SK-N-SH (cell line): ENCODE measurements around the gene PRELID3B. TPM values are rescaled to one million over a fixed set of nuclear protein-coding genes. Genes with fewer than 3 reads are reported as not detected.

ENCODE experiments used
- CTCF ChIA-PET: fragments of 300-600, 350-600 bp; formaldehyde crosslinking; extraction: SDS; loops from one replicate; lab custom pipeline; 2021; lab: Yijun Ruan, JAX
- POLR2A ChIA-PET: fragments of 350-600 bp; sonication (Branson Sonifier 250); formaldehyde crosslinking; extraction: SDS; loops from one replicate; lab custom pipeline; 2020; ENCODE audit warnings: antibody characterized with exemption, inconsistent platforms; lab: Yijun Ruan, JAX
- DNase-seq: peaks from one replicate; pipeline ENCODE4 v3.0.0; 2012
- H2AFZ ChIP-seq: fragments of 200-600 bp; sonication (generic); 2 replicates; pipeline ENCODE4 v1.8.1; 2016; ENCODE audit warnings: antibody characterized with exemption, mild to moderate bottlenecking, low read depth
- H3F3A ChIP-seq: fragments of 200-600 bp; sonication (generic); replicated peaks from 2 replicates; pipeline ENCODE3; 2016; ENCODE audit warnings: antibody characterized with exemption, mild to moderate bottlenecking; ENCODE audit not compliant: insufficient read depth
- H3K27ac ChIP-seq, 2 experiments: fragments of 200-500 bp in 1 of 2; fragments of 200-600 bp in 1 of 2; sonication (Bioruptor generic) in 1 of 2; sonication (generic), shearing (Covaris generic) in 1 of 2; 2 replicates each; pipeline versions ENCODE4 v1.5.1 to v1.6.1; 2014 to 2016; ENCODE audit warnings: low read depth in 2 of 2, inconsistent platforms in 1 of 2, low read length in 1 of 2, mild to moderate bottlenecking in 1 of 2, mixed read lengths in 1 of 2
- H3K27me3 ChIP-seq: fragments of 200-600 bp; sonication (generic), shearing (Covaris generic); 2 replicates; pipeline ENCODE4 v1.6.1; 2016; ENCODE audit warnings: mixed run types; ENCODE audit not compliant: insufficient read depth
- H3K36me3 ChIP-seq, 2 experiments: fragments of 200-500 bp in 1 of 2; fragments of 200-600 bp in 1 of 2; sonication (Bioruptor generic) in 1 of 2; sonication (generic) in 1 of 2; replicated peaks in 1 of 2; 2 replicates each; pipeline versions ENCODE3 to v1.5.1; 2014 to 2016; ENCODE audit warnings: low read length in 1 of 2, mild to moderate bottlenecking in 1 of 2; ENCODE audit not compliant: insufficient read depth in 2 of 2, control insufficient read depth in 1 of 2
- H3K4me1 ChIP-seq, 2 experiments: fragments of 200-500 bp in 1 of 2; fragments of 200-600 bp in 1 of 2; sonication (Bioruptor generic) in 1 of 2; sonication (generic), shearing (Covaris generic) in 1 of 2; 2 replicates each; pipeline versions ENCODE4 v1.5.1 to v1.6.1; 2014 to 2016; ENCODE audit warnings: low read depth in 1 of 2, low read length in 1 of 2, mixed run types in 1 of 2; ENCODE audit not compliant: insufficient read depth in 2 of 2, control insufficient read depth in 1 of 2
- H3K4me2 ChIP-seq: fragments of 200-600 bp; sonication (generic), shearing (Covaris generic); 2 replicates; pipeline ENCODE4 v1.6.1; 2017; ENCODE audit warnings: mixed run types
- H3K4me3 ChIP-seq, 2 experiments: fragments of 200-500 bp in 1 of 2; fragments of 200-600 bp in 1 of 2; sonication (Bioruptor generic) in 1 of 2; sonication (generic), shearing (Covaris generic) in 1 of 2; 2 replicates each; pipeline versions ENCODE4 v1.5.1 to v1.8.1; 2014 to 2016; ENCODE audit warnings: low read depth in 2 of 2, inconsistent platforms in 1 of 2, low read length in 1 of 2, mild to moderate bottlenecking in 1 of 2, mixed read lengths in 1 of 2, moderate library complexity in 1 of 2
- H3K79me2 ChIP-seq: fragments of 200-600 bp; sonication (generic); 2 replicates; pipeline ENCODE4 v1.8.1; 2017; ENCODE audit warnings: mild to moderate bottlenecking; ENCODE audit not compliant: insufficient read depth
- H3K9ac ChIP-seq: fragments of 200-600 bp; sonication (generic); 2 replicates; pipeline ENCODE4 v1.6.1; 2017; ENCODE audit warnings: mixed run types
- H3K9me2 ChIP-seq: fragments of 200-600 bp; sonication (generic); 2 replicates; pipeline ENCODE4 v1.6.1; 2017; ENCODE audit warnings: mixed run types
- H3K9me3 ChIP-seq: fragments of 200-600 bp; sonication (generic); 2 replicates; pipeline ENCODE4 v1.6.1; 2017; ENCODE audit warnings: mixed run types, mild to moderate bottlenecking, moderate library complexity
- H4K20me1 ChIP-seq: fragments of 200-600 bp; sonication (generic); 2 replicates; pipeline ENCODE4 v1.6.1; 2017; ENCODE audit warnings: mild to moderate bottlenecking, mixed run types; ENCODE audit not compliant: insufficient read depth
- CTCF ChIP-seq: fragments of 200-600 bp; sonication (generic); IDR thresholded peaks from 2 replicates; pipeline ENCODE4 v1.6.1; 2017; ENCODE audit warnings: antibody characterized with exemption, mild to moderate bottlenecking, moderate library complexity
- ELF1 ChIP-seq: IDR thresholded peaks from 2 replicates; pipeline ENCODE4 v1.4.0; 2012
- FOSL2 ChIP-seq: IDR thresholded peaks from 2 replicates; pipeline ENCODE4 v1.4.0; 2012; ENCODE audit warnings: low read depth, mild to moderate bottlenecking, moderate library complexity, borderline replicate concordance
- GATA2 ChIP-seq: sonication (generic); formaldehyde crosslinking; IDR thresholded peaks from 2 replicates; pipeline ENCODE4 v1.5.0; 2020; ENCODE audit warnings: mild to moderate bottlenecking, missing genetic modification reagents
- IRF3 ChIP-seq: fragments of 150-350 bp; IDR thresholded peaks from 2 replicates; pipeline ENCODE4 v1.6.1; 2016; ENCODE audit warnings: mild to moderate bottlenecking, low read depth, low read length
- JUND ChIP-seq: IDR thresholded peaks from 2 replicates; pipeline ENCODE4 v1.4.0; 2012
- MEF2A ChIP-seq: IDR thresholded peaks from 2 replicates; pipeline ENCODE4 v1.4.0; 2012; ENCODE audit warnings: low read depth, borderline replicate concordance
- NFIC ChIP-seq: IDR thresholded peaks from 2 replicates; pipeline ENCODE4 v1.4.0; 2012; ENCODE audit warnings: borderline replicate concordance
- PBX3 ChIP-seq: IDR thresholded peaks from 2 replicates; pipeline ENCODE4; 2012
- RCOR1 ChIP-seq: fragments of 150-350 bp; IDR thresholded peaks from 2 replicates; pipeline ENCODE4 v1.6.1; 2017; ENCODE audit warnings: antibody characterized with exemption, low read length
- RFX5 ChIP-seq: IDR thresholded peaks from 2 replicates; pipeline ENCODE4 v1.6.1; 2012; ENCODE audit warnings: mild to moderate bottlenecking, improper control_type of control experiment, low read length
- SIN3A ChIP-seq: IDR thresholded peaks from 2 replicates; pipeline ENCODE4 v1.6.1; 2012; ENCODE audit warnings: low read depth, mild to moderate bottlenecking, low read length, moderate library complexity, borderline replicate concordance
- TAF1 ChIP-seq: IDR thresholded peaks from 2 replicates; pipeline ENCODE4 v1.6.1; 2012; ENCODE audit warnings: low read depth, mild to moderate bottlenecking, low read length, moderate library complexity, borderline replicate concordance
- TCF12 ChIP-seq: IDR thresholded peaks from 2 replicates; pipeline ENCODE4 v1.4.0; 2012
- WGBS: methylation state at CpG from one replicate; pipeline ENCODE4 v1.1.6; 2017; ENCODE audit warnings: low lambda C conversion rate; 5-methylcytosine and 5-hydroxymethylcytosine counted together
- polyA plus RNA-seq, 3 experiments: library from polyadenylated mRNA; depleted of rRNA; stranded (reverse); fragments of >200 nt; gene quantifications; 2 replicates each; pipeline ENCODE4 v1.2.3, GENCODE V29; 2012

PRELID3B gene
- polyA plus RNA-seq, 1 of the 3 experiments (the other 2 are of a cell fraction) = 20.9 TPM

- Histone ChIP-seq H3K4me1 (peaks cover 7 to 34% of the 10 kb centered on the region in 2 experiments; a peak in 3 of 4 replicates), H3K79me2 (peaks cover 62% of the 10 kb centered on the region), H2AFZ (no peak overlapping the region), H3K4me3 (peak overlapping the region in 1 of 2 experiments; percentile 89; a peak in 2 of 4 replicates), H3K27me3 (no peaks in the 10 kb centered on the region), H4K20me1 (peaks cover 4% of the 10 kb centered on the region; the same call in 1 of the 2 replicates), H3K9me2 (no peaks in the 10 kb centered on the region)
- CTCF ChIA-PET = interaction anchor here (1.1 to 3.5 kb wide), 3 partner anchors 8 to 182 kb away, joined by 3 to 20 read pairs (median 6); partner anchors contain the start of gene ATP5F1E
- POLR2A ChIA-PET = no interaction called here
- no peak for DNase-seq
- TF ChIP-seq MEF2A (no peak), RCOR1 (no peak), SIN3A (no peak), ELF1 (no peak), TAF1 (no peak), RFX5 (no peak), NFIC (no peak), IRF3 (no peak), JUND (no peak), CTCF (no peak)
- TF ChIP-seq, all 33 proteins: peak for 0
- Histone ChIP-seq H3K9me3 (no peaks in the 10 kb centered on the region), H3K4me2 (peak overlapping the region; percentile 22; the same call in 1 of the 2 replicates), H3F3A (peaks cover 7% of the 10 kb centered on the region), H3K36me3 (peaks cover 33 to 45% of the 10 kb centered on the region in 2 experiments), H3K9ac (no peak overlapping the region), H3K27ac (peak overlapping the region in 1 of 2 experiments; percentile 11; a peak in 1 of 4 replicates)
- 96% methylated on average over 5 of the region's 5 CpGs for WGBS
These were observed 1.9 kb downstream of the PRELID3B start for GRCh38 chr20:59040667-59041066.

GRCh38 chr20:59039233-59039632 lies 3.4 kb downstream of the PRELID3B start:
- Histone ChIP-seq H3K4me3 (no peak overlapping the region), H3K9me2 (no peaks in the 10 kb centered on the region), H2AFZ (no peak overlapping the region), H3K36me3 (peaks cover 39 to 59% of the 10 kb centered on the region in 2 experiments), H3K9ac (no peak overlapping the region), H3K4me1 (peaks cover 7 to 32% of the 10 kb centered on the region in 2 experiments; a peak in 3 of 4 replicates), H3K79me2 (peaks cover 65% of the 10 kb centered on the region), H3K27ac (no peak overlapping the region), H4K20me1 (peaks cover 4% of the 10 kb centered on the region; the same call in 1 of the 2 replicates), H3K27me3 (no peaks in the 10 kb centered on the region), H3K9me3 (no peaks in the 10 kb centered on the region), H3F3A (peaks cover 11% of the 10 kb centered on the region), H3K4me2 (no peak overlapping the region)
- CTCF ChIA-PET = no interaction called here
- DNase-seq = no peak
- TF ChIP-seq IRF3 (no peak), TCF12 (no peak), FOSL2 (no peak), TAF1 (no peak), GATA2 (no peak), PBX3 (no peak), SIN3A (no peak)
- POLR2A ChIA-PET = no interaction called here
- WGBS = 87% methylated on average over 1 of the region's 1 CpG
